GM12878 (cell line): ENCODE measurements around the gene PFKL. TPM values are rescaled to one million over a fixed set of nuclear protein-coding genes. Genes with fewer than 3 reads are reported as not detected.

Source experiments
- ATF7 ChIP-seq: fragments of 450-650 bp; IDR thresholded peaks from 2 replicates; pipeline ENCODE4 v1.6.1; 2016; ENCODE audit warnings: low read depth, mild to moderate bottlenecking
- NBN ChIP-seq: fragments of 450-650 bp; IDR thresholded peaks from 2 replicates; pipeline ENCODE4 v1.6.1; 2016
- POLR2AphosphoS2 ChIP-seq: IDR thresholded peaks from 2 replicates; pipeline ENCODE4 v1.6.1; 2011; ENCODE audit warnings: low read depth, mild to moderate bottlenecking, low read length, improper control_type of control experiment, moderate library complexity
- SIN3A ChIP-seq: IDR thresholded peaks from 2 replicates; pipeline ENCODE4 v1.6.1; 2012; ENCODE audit warnings: low read depth, low read length, improper control_type of control experiment
- ZNF384 ChIP-seq: IDR thresholded peaks from 2 replicates; pipeline ENCODE4 v1.6.1; 2012; ENCODE audit warnings: low read depth, mild to moderate bottlenecking, low read length, improper control_type of control experiment, borderline replicate concordance
- polyA plus RNA-seq, 11 experiments: library from polyadenylated mRNA; depleted of rRNA in 4 of 11; unstranded in 6 of 11; stranded (reverse) in 5 of 11; fragments of >200 nt; fragmentation: Nextera tagmentation in 4 of 11; fragmentation: Illumina TruSeq in 1 of 11; extraction: Ambion mirVana in 4 of 11; extraction: Trizol in 1 of 11; gene quantifications; 1 replicate in 1 of 11; 2 replicates in 10 of 11; pipeline versions ENCODE4 v1.2.1 to v1.2.3, GENCODE V29; 2011 to 2016; ENCODE audit warnings: inconsistent platforms in 2 of 11, missing spikeins in 2 of 11, low read depth in 1 of 11
- total RNA-seq, 4 experiments: library from RNA; depleted of rRNA in 3 of 4; stranded (reverse); fragments of >200 nt in 3 of 4; fragmentation: Illumina TruSeq in 1 of 4; extraction: Trizol in 1 of 4; gene quantifications; 2 replicates each; pipeline versions ENCODE4 v1.2.1 to v1.2.3, GENCODE V29; 2013 to 2021
- TF ChIP-seq, protein P1 (sequence below): fragments of 450-650 bp; IDR thresholded peaks from 2 replicates; pipeline ENCODE4 v1.6.1; 2016; ENCODE audit warnings: mild to moderate bottlenecking, moderate library complexity, borderline replicate concordance
- TF ChIP-seq, protein P2 (sequence below): fragments of 450-650 bp; formaldehyde crosslinking; IDR thresholded peaks from 2 replicates; pipeline ENCODE4 v1.4.0; 2020; ENCODE audit warnings: mild to moderate bottlenecking, moderate library complexity
- TF ChIP-seq, protein P3 (sequence below): IDR thresholded peaks from 2 replicates; pipeline ENCODE4 v1.6.1; 2011; ENCODE audit warnings: borderline replicate concordance, low read depth, mild to moderate bottlenecking, moderate library complexity, mixed read lengths, low read length; ENCODE audit not compliant: insufficient read depth; ENCODE audit errors: extremely low read length

The PFKL gene
- total and polyA plus RNA-seq, 10 of the 15 experiments (the other 5 are each of a cell fraction or from before 2014, with no cell fraction given): 1.2 to 192 (median 112) TPM

DNA sequence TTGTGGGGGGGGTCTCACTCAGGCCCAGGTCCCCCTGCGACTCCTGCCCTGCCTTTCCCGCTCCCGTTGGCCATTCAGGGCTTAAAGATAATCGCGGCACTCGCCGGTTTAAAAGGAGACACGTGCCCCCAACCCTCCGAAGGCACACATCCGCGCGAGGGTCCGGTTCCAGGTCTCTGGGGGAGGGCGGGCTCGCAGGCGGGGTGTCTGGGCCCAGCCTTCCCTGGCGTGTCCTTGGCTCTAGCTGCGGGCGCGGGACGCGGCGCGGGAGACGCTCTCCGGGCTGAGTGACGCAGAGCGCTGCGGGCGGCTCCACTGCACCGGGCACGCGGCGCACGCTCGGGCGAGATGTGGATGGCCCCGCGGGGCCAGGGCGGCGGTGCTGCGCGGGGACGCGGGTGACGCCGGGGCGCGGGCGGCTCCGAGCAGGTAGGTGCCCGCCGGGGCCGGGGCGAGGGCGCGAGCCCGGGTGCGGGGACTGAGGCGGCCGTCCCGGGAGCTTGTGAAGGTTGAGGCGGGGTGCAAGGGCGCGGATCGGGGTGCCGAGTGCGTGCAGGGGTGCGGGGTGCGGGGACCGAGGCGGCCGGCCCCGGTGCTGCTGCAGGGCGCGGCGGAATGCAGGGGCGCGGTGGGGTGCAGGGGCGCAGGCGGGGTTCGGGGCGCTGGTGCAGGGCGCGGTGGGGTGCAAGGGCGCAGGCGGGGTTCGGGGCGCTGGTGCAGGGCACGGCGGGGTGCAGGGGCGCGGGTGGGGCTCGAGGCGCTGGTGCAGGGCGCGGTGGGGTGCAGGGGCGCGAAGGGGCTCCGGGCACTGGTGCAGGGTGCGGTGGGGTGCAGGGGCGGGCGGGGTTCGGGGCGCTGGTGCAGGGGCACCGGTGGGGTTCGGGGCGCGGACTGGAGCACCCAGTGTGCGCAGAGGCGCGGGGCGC is 50.3 kb downstream of the PFKL start (continued):
- TF ChIP-seq, protein P1, sequence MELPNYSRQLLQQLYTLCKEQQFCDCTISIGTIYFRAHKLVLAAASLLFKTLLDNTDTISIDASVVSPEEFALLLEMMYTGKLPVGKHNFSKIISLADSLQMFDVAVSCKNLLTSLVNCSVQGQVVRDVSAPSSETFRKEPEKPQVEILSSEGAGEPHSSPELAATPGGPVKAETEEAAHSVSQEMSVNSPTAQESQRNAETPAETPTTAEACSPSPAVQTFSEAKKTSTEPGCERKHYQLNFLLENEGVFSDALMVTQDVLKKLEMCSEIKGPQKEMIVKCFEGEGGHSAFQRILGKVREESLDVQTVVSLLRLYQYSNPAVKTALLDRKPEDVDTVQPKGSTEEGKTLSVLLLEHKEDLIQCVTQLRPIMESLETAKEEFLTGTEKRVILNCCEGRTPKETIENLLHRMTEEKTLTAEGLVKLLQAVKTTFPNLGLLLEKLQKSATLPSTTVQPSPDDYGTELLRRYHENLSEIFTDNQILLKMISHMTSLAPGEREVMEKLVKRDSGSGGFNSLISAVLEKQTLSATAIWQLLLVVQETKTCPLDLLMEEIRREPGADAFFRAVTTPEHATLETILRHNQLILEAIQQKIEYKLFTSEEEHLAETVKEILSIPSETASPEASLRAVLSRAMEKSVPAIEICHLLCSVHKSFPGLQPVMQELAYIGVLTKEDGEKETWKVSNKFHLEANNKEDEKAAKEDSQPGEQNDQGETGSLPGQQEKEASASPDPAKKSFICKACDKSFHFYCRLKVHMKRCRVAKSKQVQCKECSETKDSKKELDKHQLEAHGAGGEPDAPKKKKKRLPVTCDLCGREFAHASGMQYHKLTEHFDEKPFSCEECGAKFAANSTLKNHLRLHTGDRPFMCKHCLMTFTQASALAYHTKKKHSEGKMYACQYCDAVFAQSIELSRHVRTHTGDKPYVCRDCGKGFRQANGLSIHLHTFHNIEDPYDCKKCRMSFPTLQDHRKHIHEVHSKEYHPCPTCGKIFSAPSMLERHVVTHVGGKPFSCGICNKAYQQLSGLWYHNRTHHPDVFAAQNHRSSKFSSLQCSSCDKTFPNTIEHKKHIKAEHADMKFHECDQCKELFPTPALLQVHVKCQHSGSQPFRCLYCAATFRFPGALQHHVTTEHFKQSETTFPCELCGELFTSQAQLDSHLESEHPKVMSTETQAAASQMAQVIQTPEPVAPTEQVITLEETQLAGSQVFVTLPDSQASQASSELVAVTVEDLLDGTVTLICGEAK: no peak
- TF ChIP-seq, protein P2, sequence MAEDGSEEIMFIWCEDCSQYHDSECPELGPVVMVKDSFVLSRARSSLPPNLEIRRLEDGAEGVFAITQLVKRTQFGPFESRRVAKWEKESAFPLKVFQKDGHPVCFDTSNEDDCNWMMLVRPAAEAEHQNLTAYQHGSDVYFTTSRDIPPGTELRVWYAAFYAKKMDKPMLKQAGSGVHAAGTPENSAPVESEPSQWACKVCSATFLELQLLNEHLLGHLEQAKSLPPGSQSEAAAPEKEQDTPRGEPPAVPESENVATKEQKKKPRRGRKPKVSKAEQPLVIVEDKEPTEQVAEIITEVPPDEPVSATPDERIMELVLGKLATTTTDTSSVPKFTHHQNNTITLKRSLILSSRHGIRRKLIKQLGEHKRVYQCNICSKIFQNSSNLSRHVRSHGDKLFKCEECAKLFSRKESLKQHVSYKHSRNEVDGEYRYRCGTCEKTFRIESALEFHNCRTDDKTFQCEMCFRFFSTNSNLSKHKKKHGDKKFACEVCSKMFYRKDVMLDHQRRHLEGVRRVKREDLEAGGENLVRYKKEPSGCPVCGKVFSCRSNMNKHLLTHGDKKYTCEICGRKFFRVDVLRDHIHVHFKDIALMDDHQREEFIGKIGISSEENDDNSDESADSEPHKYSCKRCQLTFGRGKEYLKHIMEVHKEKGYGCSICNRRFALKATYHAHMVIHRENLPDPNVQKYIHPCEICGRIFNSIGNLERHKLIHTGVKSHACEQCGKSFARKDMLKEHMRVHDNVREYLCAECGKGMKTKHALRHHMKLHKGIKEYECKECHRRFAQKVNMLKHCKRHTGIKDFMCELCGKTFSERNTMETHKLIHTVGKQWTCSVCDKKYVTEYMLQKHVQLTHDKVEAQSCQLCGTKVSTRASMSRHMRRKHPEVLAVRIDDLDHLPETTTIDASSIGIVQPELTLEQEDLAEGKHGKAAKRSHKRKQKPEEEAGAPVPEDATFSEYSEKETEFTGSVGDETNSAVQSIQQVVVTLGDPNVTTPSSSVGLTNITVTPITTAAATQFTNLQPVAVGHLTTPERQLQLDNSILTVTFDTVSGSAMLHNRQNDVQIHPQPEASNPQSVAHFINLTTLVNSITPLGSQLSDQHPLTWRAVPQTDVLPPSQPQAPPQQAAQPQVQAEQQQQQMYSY (CRISPR knock-in tag): no peak
- TF ChIP-seq POLR2AphosphoS2 (no peak), ZNF384 (no peak), ATF7 (no peak), NBN (no peak), SIN3A (no peak)
- TF ChIP-seq, protein P3, sequence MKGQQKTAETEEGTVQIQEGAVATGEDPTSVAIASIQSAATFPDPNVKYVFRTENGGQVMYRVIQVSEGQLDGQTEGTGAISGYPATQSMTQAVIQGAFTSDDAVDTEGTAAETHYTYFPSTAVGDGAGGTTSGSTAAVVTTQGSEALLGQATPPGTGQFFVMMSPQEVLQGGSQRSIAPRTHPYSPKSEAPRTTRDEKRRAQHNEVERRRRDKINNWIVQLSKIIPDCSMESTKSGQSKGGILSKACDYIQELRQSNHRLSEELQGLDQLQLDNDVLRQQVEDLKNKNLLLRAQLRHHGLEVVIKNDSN: no peak
- TF ChIP-seq, all 136 proteins: peak for 0
